GM23248 (cell line): Measurements from ENCODE around the gene PAQR7.

Experiments used
- EZH2 ChIP-seq: fragments of 200-600 bp; sonication (generic); IDR thresholded peaks from 2 replicates; pipeline ENCODE4 v1.6.1; 2018; ENCODE audit warnings: antibody characterized with exemption, mild to moderate bottlenecking; ENCODE audit not compliant: insufficient read depth, poor library complexity, severe bottlenecking
- EZH2phosphoT487 ChIP-seq: fragments of 200-600 bp; sonication (generic); IDR thresholded peaks from 2 replicates; pipeline ENCODE4 v1.6.1; 2018; ENCODE audit warnings: antibody characterized with exemption, moderate library complexity, mild to moderate bottlenecking, low read depth; ENCODE audit not compliant: insufficient read depth

GRCh38 chr1:25905680-25906643, 30.5 kb upstream of the PAQR7 start, which contains the start of gene STMN1:
- TF ChIP-seq EZH2phosphoT487 = no peak
- TF ChIP-seq EZH2 = no peak
